HL-60 (cell line): ENCODE data around the gene MAP6D1.

Experiments used
- DNase-seq, 2 experiments: peaks; one replicate each; pipeline ENCODE4 v3.0.0-alpha.2; 2010 to 2020; ENCODE audit warnings: low read depth in 1 of 2, low spot score in 1 of 2
- H3K27ac ChIP-seq: fragments of 250-450 bp; sonication (Bioruptor Pico); replicated peaks from 2 replicates; pipeline ENCODE4 v1.5.1; 2020; ENCODE audit warnings: mild to moderate bottlenecking, moderate library complexity
- H3K27me3 ChIP-seq: fragments of 250-450 bp; sonication (Bioruptor Pico); 2 replicates; pipeline ENCODE4 v1.5.1; 2021; ENCODE audit warnings: mild to moderate bottlenecking, moderate library complexity; ENCODE audit not compliant: insufficient read depth, poor library complexity, severe bottlenecking
- H3K4me3 ChIP-seq: replicated peaks from 2 replicates; pipeline ENCODE4 v1.5.1; 2011; ENCODE audit warnings: mild to moderate bottlenecking, control low read depth, low read length; ENCODE audit not compliant: insufficient read depth
- GABPA ChIP-seq: IDR thresholded peaks from 2 replicates; pipeline ENCODE4 v1.6.1; 2012; ENCODE audit warnings: low read depth
- POLR2AphosphoS5 ChIP-seq: IDR thresholded peaks from 2 replicates; pipeline ENCODE4 v1.6.1; 2012; ENCODE audit warnings: low read depth
- SPI1 ChIP-seq: IDR thresholded peaks from 2 replicates; pipeline ENCODE4 v1.6.1; 2012; ENCODE audit warnings: low read depth, mild to moderate bottlenecking, borderline replicate concordance
- TF ChIP-seq, protein P1 (sequence below): IDR thresholded peaks from 2 replicates; pipeline ENCODE4 v1.6.1; 2012; ENCODE audit warnings: low read depth; ENCODE audit not compliant: insufficient replicate concordance
- TF ChIP-seq, protein P2 (sequence below): IDR thresholded peaks from one replicate; pipeline ENCODE4 v1.5.1; 2011; ENCODE audit warnings: low read length, control low read depth, inconsistent platforms; ENCODE audit not compliant: insufficient read depth

The MAP6D1 gene

DNA sequence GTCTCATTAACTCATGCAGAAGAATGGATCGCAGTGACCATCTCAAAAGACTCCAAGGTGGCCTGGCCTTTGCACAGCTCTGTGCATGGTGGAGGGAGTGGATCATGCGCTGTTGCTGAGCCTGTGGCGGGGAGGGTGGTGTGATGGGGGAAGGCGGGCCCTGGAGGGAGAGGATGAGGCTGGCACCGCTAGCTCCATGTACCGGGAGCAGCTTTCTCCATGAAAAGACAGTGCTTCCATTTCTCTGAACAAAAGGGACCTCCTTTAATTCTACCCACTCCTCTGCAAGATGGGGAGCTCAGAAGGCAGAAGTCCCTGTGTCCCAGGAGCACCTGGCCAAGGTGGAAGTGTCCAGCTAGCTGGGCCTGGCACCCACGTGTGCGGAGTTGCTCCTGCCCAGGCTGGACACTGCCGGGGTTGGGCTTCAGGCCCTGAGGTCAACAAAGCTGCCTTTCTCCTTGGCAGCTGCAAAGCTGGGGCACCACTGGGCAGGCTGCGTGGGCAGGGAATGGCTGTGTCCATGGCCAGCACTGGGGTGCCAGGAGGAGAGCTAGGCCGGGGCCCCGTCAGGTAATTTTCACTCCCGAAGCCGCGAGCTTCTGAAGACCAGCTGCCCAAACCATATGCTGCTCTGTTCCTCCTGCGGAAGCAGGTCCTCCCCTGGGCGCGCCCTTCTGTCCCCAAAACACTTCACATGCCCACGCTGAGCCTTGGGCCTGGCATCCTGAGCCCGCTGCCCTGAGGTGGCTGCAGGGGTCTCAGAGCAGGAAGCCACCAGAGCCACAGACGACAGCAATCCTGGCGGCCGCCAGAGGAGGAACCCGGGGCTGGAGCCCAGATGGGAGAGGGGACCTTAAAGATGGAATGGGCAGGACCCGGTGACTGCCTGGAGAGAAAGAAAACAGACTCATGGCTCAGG, 6.4 kb downstream of the MAP6D1 start:
- Histone ChIP-seq H3K4me3 (no peak overlapping the region), H3K27me3 (no peaks in the 10 kb centered on the region), H3K27ac (no peak overlapping the region)
- DNase-seq = no peak
- no peak for TF ChIP-seq GABPA
- TF ChIP-seq, protein P1, sequence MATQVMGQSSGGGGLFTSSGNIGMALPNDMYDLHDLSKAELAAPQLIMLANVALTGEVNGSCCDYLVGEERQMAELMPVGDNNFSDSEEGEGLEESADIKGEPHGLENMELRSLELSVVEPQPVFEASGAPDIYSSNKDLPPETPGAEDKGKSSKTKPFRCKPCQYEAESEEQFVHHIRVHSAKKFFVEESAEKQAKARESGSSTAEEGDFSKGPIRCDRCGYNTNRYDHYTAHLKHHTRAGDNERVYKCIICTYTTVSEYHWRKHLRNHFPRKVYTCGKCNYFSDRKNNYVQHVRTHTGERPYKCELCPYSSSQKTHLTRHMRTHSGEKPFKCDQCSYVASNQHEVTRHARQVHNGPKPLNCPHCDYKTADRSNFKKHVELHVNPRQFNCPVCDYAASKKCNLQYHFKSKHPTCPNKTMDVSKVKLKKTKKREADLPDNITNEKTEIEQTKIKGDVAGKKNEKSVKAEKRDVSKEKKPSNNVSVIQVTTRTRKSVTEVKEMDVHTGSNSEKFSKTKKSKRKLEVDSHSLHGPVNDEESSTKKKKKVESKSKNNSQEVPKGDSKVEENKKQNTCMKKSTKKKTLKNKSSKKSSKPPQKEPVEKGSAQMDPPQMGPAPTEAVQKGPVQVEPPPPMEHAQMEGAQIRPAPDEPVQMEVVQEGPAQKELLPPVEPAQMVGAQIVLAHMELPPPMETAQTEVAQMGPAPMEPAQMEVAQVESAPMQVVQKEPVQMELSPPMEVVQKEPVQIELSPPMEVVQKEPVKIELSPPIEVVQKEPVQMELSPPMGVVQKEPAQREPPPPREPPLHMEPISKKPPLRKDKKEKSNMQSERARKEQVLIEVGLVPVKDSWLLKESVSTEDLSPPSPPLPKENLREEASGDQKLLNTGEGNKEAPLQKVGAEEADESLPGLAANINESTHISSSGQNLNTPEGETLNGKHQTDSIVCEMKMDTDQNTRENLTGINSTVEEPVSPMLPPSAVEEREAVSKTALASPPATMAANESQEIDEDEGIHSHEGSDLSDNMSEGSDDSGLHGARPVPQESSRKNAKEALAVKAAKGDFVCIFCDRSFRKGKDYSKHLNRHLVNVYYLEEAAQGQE = no peak
- no peak for TF ChIP-seq POLR2AphosphoS5
- TF ChIP-seq, protein P2, sequence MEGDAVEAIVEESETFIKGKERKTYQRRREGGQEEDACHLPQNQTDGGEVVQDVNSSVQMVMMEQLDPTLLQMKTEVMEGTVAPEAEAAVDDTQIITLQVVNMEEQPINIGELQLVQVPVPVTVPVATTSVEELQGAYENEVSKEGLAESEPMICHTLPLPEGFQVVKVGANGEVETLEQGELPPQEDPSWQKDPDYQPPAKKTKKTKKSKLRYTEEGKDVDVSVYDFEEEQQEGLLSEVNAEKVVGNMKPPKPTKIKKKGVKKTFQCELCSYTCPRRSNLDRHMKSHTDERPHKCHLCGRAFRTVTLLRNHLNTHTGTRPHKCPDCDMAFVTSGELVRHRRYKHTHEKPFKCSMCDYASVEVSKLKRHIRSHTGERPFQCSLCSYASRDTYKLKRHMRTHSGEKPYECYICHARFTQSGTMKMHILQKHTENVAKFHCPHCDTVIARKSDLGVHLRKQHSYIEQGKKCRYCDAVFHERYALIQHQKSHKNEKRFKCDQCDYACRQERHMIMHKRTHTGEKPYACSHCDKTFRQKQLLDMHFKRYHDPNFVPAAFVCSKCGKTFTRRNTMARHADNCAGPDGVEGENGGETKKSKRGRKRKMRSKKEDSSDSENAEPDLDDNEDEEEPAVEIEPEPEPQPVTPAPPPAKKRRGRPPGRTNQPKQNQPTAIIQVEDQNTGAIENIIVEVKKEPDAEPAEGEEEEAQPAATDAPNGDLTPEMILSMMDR = no peak
- TF ChIP-seq SPI1 = no peak

DNA sequence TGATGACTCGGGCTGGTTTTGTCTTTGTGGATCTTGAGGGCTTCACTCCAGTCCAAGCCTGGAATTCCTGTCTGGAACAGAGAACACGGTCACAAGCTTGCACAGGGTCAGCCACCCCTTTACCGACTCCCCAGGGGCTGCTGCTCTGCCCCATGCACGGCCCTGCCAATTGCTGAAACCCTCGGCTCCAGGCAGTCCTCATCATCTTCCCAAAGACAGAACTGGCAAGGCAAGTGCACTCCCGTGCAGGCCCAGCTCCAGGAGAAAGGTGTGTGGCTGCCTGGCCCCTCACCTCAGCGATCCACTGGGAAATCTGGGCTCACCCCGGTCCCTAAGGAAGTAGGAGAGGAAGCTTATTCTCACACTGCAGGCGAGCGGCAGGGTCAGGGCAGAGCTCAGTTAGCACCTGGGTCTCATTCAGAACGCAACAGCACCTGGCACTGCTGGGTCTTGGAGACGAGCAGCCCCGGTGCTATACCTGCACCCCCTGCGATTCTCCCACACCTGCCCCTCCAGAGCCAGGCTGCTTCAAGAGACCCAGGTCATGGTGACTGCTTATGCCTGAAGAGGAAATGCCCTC, 7.2 kb downstream of the MAP6D1 start:
- Histone ChIP-seq H3K27me3 (no peaks in the 10 kb centered on the region), H3K4me3 (no peak overlapping the region), H3K27ac (no peak overlapping the region)
- TF ChIP-seq, protein P2 = no peak
- TF ChIP-seq, protein P1 = no peak
- TF ChIP-seq GABPA = no peak
- no peak for TF ChIP-seq SPI1
- no peak for TF ChIP-seq POLR2AphosphoS5
- DNase-seq = no peak

DNA sequence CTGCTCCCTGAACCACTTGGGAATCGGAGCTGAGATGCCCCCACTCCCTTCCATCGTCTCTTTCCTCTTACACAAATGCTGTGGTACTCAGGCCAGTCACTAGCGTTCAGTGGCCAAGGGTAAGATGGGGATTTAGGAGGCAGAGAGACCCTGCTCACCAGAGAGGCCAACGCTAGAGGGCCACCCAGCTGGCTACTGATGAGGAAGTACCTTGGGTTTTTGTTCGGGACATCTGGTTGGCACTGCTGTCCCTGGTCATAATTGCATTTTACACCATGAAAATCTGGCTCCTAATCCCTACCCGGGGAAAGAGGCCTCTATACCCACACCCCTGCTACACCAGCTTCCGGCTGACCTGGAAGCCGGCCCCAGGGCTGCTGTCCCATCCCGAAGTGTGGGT, 7.7 kb downstream of the MAP6D1 start:
- no peaks in the 10 kb centered on the region for H3K27me3 ChIP-seq
- no peak overlapping the region for H3K27ac ChIP-seq
- no peak overlapping the region for H3K4me3 ChIP-seq
- DNase-seq = peak in 1 of 2 experiments; percentile 12
- no peak for TF ChIP-seq GABPA
- no peak for TF ChIP-seq SPI1
- no peak for TF ChIP-seq POLR2AphosphoS5
- TF ChIP-seq, protein P2 = no peak
- TF ChIP-seq, protein P1 = no peak
